SJCRH30 (cell line): ENCODE measurements around the gene CPED1. TPM values are rescaled to one million over a fixed set of nuclear protein-coding genes. Genes with fewer than 3 reads are reported as not detected.
A peak's percentile ranks its signal among the peaks of the same experiment; 100 is the strongest.

ENCODE experiments used
- DNase-seq, 2 experiments: peaks; one replicate each; pipeline ENCODE4 v3.0.0-alpha.2; 2015 to 2020
- H3K27ac ChIP-seq: fragments of 250-450 bp; sonication (Bioruptor Pico); 2 replicates; pipeline ENCODE4 v1.5.1; 2020; ENCODE audit warnings: mild to moderate bottlenecking, moderate library complexity
- H3K27me3 ChIP-seq: fragments of 250-450 bp; sonication (Bioruptor Pico); 2 replicates; pipeline ENCODE4 v1.5.1; 2020; ENCODE audit warnings: mild to moderate bottlenecking, moderate library complexity
- H3K36me3 ChIP-seq: fragments of 250-450 bp; sonication (Bioruptor Pico); 2 replicates; pipeline ENCODE4 v1.5.1; 2020; ENCODE audit warnings: mild to moderate bottlenecking, moderate library complexity
- H3K4me1 ChIP-seq: fragments of 250-450 bp; sonication (Bioruptor Pico); 2 replicates; pipeline ENCODE4 v1.5.1; 2020; ENCODE audit warnings: mild to moderate bottlenecking, moderate library complexity
- H3K4me3 ChIP-seq: fragments of 250-450 bp; sonication (Bioruptor Pico); 2 replicates; pipeline ENCODE4 v1.5.1; 2020; ENCODE audit warnings: mild to moderate bottlenecking, moderate library complexity
- H3K9me3 ChIP-seq: fragments of 250-450 bp; sonication (Bioruptor Pico); replicated peaks from 2 replicates; pipeline ENCODE4 v1.5.1; 2020; ENCODE audit warnings: mild to moderate bottlenecking, moderate library complexity
- total RNA-seq: library from RNA; depleted of rRNA; stranded (reverse); fragments of >200 nt; shearing (Covaris generic); gene quantifications from 2 replicates; pipeline ENCODE4 v1.2.3, GENCODE V29; 2014; rRNA removed

Gene CPED1
- 3.6 and 4.4 TPM in 2 replicates for total RNA-seq

DNA sequence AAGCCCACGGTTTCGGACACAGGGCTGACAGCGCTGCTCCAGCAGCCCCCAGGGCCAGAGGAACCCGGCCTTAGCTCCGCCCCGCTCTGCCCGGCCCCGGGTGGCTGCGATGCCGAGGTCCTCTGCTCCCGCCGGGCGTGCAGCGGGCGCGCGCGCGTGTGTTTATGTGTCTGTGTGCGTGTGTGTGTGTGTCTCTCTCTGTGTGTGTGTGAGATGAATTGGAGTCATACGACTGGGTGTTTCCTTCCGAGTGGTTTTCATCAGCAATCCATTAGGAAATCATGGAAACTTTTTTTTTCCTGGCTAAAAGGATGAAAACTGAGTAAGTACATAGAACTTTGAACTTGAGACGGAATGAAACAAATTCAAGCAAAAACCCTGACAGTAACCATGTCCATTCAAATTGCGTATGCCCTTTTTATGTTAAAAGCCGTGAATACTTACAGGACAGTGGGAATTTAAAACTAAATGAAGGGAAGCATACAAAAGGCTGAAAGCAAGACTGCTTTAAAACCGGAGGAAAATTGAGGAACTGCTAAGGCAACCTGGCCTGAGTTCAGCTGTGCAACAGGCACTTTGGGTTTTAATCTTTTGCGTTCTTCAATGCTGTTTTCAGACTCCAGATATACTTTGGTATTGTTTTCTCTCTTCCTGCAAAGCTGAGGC is at the start of gene CPED1:
Gene CPED1, plus strand, starts transcription at position 121 of the 666 bp plus-strand sequence. CDS start 911 bp downstream, outside the sequence.
- H3K36me3 ChIP-seq: no peaks in the 10 kb centered on the region
- peak within 1 kb of the TSS; percentile 2; the same call in 1 of the 2 replicates for H3K27ac ChIP-seq
- peak within 1 kb of the TSS; percentile 60 for H3K4me3 ChIP-seq
- H3K27me3 ChIP-seq: no peaks in the 10 kb centered on the region
- H3K4me1 ChIP-seq: 0 out of 2 replicates have a peak, but pooled peaks cover 8% of the 10 kb centered on the region
- DNase-seq: peak; percentile 76 to 82
- H3K9me3 ChIP-seq: no peaks in the 10 kb centered on the region

DNA sequence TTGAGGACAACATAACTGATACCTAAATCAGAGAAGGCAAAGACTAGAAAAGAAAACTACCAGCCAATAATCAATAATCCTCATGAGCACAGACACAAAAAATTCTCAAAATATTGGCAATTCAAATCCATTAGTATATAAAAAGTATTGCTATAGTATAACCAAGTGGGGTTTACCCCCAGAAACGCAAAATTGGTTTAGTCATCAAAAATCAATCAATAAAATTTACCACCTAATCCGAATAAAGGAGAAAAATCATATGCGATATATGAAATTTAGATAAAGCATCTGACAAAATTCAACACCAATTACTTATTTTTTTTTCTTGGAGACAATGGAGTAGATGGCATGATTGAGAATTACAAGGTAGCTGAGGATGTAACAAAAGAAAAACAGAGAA is 49.2 kb upstream of the CPED1 start:
- Histone ChIP-seq H3K36me3 (no peaks in the 10 kb centered on the region), H3K4me1 (no peaks in the 10 kb centered on the region; the same call in 1 of the 2 replicates), H3K27me3 (no peaks in the 10 kb centered on the region), H3K9me3 (no peaks in the 10 kb centered on the region), H3K27ac (no peak overlapping the region), H3K4me3 (no peak overlapping the region)
- DNase-seq: no peak

DNA sequence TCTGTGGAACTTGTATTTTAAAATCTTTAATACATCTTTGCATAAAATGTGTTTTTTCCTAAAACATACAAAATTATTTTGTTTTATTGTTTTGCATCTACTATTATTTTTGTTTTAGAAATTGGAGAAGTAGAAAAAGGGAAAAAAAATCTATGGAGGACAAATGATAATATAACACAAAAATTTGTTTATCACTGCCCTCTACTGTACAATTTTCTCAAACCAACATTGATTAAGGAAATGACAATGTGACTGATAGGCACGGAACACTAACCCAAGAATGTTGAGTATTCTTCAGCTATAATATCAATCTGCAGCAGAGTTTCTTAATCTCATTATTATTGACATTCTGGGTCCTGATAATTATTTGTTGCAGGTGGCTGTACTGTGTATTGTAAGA is 47.4 kb upstream of the CPED1 start:
- no peak overlapping the region for H3K27ac ChIP-seq
- H3K4me1 ChIP-seq: no peaks in the 10 kb centered on the region; the same call in 1 of the 2 replicates
- no peaks in the 10 kb centered on the region for H3K9me3 ChIP-seq
- no peak overlapping the region for H3K4me3 ChIP-seq
- H3K27me3 ChIP-seq: no peaks in the 10 kb centered on the region
- no peaks in the 10 kb centered on the region for H3K36me3 ChIP-seq
- peak in 1 of 2 experiments; percentile 64 for DNase-seq

DNA sequence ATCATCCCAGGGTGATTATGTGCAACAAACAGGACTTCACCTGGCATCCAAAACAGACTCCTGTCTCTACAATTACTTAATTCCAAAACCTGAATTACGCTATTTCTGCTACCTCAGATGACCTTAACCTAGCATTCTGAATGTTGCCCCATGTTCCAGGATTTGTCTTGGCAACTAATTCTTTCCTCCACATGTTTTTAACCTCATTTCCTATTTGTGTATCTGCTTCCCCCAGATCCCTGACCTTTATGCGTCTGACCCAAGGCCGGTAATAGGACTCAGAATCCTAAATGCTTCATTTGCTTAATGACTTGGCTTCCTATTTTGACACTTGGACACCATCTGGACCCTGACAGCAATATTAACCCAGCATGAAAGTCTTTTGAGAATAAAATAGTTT is 46.7 kb upstream of the CPED1 start:
- no peak overlapping the region for H3K4me3 ChIP-seq
- no peak for DNase-seq
- no peaks in the 10 kb centered on the region for H3K36me3 ChIP-seq
- H3K27me3 ChIP-seq: no peaks in the 10 kb centered on the region
- no peak overlapping the region for H3K27ac ChIP-seq
- no peaks in the 10 kb centered on the region for H3K9me3 ChIP-seq
- no peaks in the 10 kb centered on the region; the same call in 1 of the 2 replicates for H3K4me1 ChIP-seq

DNA sequence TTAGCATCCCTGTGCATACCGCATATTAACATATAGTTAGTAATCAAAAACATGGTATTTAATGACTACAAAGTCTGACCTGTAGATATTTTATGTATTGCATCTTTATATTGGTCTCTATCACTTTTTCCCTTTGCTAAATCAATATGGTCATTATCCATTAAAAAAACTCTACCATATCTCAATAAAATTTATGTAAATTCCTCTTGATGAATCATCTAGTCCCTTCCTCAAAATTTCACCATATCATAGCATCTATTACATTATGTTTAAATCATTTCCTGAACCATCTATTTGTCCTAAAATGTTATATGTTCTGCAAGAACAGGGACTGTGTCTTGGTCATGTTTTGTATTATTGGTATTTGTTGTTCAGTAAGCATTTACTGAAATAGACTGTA is 45.6 kb upstream of the CPED1 start:
- H3K4me1 ChIP-seq: no peaks in the 10 kb centered on the region; the same call in 1 of the 2 replicates
- H3K27ac ChIP-seq: no peak overlapping the region
- H3K4me3 ChIP-seq: no peak overlapping the region
- DNase-seq: no peak
- no peaks in the 10 kb centered on the region for H3K9me3 ChIP-seq
- no peaks in the 10 kb centered on the region for H3K36me3 ChIP-seq
- no peaks in the 10 kb centered on the region for H3K27me3 ChIP-seq

DNA sequence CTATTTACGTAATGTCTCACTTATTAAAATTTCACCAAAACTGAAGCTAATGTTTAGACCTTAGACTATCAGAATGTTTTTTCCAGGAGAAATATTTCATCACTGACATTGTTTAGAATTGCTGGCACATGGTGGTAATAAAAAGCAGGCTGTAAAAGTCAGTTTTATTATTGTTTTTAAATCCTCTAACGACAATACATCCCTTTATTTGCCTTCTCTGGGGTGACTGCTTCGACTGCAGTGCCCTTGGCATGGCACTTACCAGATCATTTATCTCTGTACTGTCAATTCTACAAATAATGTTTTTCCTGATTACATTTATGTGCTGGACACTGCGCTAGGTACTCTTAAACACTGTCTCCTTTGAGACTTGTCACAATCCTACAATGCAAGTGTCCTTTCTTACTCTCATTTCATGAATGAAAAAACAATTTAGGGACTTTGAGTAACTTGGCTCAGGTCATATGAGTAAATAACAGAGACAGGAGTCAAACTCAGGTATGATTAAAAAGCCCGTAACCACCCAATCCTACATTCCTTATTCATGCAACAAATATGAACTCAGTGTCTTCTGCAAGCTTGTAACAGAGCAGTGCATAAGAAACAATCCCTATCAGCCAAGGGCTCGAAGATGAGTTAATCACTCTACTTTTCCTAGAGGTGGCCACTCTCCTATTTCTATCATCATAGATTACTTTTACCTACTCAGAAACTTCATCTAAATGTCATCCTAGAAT is 43.5 kb upstream of the CPED1 start:
- H3K4me3 ChIP-seq: no peak overlapping the region
- no peaks in the 10 kb centered on the region for H3K27me3 ChIP-seq
- peaks cover 4% of the 10 kb centered on the region; the same call in 1 of the 2 replicates for H3K4me1 ChIP-seq
- no peaks in the 10 kb centered on the region for H3K36me3 ChIP-seq
- no peak for DNase-seq
- H3K27ac ChIP-seq: no peak overlapping the region
- H3K9me3 ChIP-seq: no peaks in the 10 kb centered on the region

DNA sequence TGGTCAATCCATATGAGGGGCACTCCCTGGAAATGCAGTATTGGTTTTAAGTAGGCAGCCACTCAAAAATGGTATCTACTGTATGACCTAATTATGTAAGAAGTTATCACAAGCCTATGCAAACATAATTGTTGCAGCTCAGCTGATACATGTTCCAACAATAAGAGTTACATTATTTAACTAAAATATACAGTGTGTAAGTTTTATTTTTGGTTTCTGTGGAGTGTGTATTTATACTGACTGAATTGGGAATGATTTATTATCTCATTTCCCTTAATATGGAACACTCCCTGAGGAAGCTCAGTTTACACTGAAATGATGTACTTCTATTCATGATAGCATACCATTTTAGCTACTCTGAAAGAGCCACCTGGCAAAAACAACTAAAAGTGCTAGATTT is 40.5 kb upstream of the CPED1 start:
- Histone ChIP-seq H3K9me3 (no peaks in the 10 kb centered on the region), H3K4me3 (no peak overlapping the region), H3K4me1 (peaks cover 4% of the 10 kb centered on the region), H3K27ac (no peak overlapping the region), H3K27me3 (no peaks in the 10 kb centered on the region), H3K36me3 (peaks cover 7% of the 10 kb centered on the region)
- no peak for DNase-seq

DNA sequence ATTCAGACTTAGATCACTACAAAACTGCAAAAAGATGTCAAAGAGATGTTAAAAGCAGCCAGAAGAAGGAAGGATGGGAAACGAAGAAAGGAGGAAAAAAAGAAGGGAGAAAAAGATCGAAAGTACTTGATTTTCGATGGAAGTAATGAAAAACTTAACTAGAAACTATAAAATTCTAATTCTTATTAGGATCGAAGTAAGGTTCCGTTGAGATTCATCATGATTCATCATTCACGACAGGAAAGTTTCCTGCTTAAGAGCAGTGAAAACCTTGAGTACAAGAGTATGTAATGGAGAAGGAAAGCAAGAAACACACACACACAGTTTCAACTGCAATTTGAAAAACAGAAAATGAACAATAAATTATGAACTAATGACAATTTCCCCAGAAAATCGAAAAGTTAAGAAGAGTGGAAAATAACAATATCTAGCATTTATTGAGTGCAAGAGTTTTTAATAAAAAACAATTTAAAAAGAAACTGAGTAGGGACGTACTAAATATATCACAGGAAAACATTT is 39.1 kb upstream of the CPED1 start:
- H3K4me3 ChIP-seq: peak overlapping the region; percentile 70

DNA sequence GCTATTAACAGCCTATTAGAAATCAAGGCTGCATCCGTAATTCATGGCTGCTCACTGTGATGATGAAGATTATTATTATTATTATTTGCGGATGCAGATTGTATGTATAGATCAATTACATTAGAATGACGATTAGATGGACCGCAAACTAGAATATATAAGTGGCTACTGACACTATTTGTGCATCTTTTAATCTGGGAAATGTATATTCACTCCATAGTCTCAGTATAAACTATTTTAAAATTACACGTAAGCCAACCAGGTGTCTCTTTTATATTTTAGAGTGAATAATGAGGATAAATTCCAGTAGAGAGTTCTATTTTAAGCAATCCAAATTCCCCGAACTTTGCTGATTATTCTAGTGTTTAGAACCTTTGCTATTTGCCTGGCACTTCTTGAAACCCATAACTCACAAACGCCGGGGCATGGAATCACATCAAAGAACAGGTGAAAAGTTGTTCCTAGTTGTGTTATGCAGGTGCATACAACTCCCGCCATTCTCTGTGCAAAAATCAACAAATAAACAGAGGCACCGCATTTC is 38.4 kb upstream of the CPED1 start:
- DNase-seq: peak in 1 of 2 experiments; percentile 15
- no peaks in the 10 kb centered on the region for H3K27me3 ChIP-seq
- H3K4me3 ChIP-seq: peak overlapping the region; percentile 70
- H3K9me3 ChIP-seq: no peaks in the 10 kb centered on the region
- H3K36me3 ChIP-seq: peaks cover 21% of the 10 kb centered on the region
- peak overlapping the region; percentile 97 for H3K27ac ChIP-seq
- peaks cover 4% of the 10 kb centered on the region for H3K4me1 ChIP-seq

More for the DNA sequence above, 39.1 kb upstream of the CPED1 start:
- H3K27ac ChIP-seq: no peak overlapping the region; the same call in 1 of the 2 replicates
- H3K4me1 ChIP-seq: peaks cover 4% of the 10 kb centered on the region
- H3K27me3 ChIP-seq: no peaks in the 10 kb centered on the region
- peaks cover 21% of the 10 kb centered on the region for H3K36me3 ChIP-seq
- no peaks in the 10 kb centered on the region for H3K9me3 ChIP-seq
- DNase-seq: no peak

DNA sequence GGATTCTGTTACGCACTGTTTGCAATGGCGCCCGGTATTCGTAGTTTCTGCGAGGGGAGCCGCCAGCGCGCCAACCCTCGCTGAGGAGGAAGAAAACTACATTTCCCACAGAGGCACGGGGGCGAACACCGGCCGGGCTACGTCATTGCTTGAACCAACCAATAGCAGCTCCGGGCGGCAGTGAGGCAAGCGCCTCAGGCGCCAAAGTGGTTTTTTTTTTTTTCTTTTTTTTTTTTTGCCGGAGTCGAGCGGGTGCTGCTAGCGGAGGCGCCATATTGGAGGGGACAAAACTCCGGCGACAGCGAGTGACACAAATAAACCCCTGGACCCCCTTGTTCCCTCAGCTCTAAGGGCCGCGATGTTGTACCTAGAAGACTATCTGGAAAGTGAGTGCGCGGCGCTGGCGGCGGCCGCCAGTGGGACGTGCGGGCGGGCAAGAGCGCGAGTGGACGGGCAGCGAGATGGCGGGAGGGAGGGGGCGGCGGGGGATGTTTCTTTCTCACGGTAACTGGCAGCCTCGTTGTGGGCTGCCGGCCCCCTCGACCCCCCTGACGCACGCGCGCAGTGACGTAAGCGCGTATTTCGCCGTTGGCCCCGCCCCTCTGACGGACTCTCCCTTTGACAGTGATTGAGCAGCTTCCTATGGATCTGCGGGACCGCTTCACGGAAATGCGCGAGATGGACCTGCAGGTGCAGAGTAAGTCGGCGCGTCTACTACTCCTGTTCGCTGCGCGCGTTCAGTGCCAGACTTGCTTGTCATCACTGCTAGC is 37.8 kb upstream of the CPED1 start, which contains the start of gene ING3:
Gene ING3, plus strand, starts transcription at position 239 of the 770 bp plus-strand sequence. Its CDS starts 120 bp downstream, at position 359.
- peaks cover 27% of the 10 kb centered on the region for H3K36me3 ChIP-seq
- H3K27me3 ChIP-seq: no peaks in the 10 kb centered on the region
- H3K27ac ChIP-seq: peak within 1 kb of the TSS; percentile 97
- no peaks in the 10 kb centered on the region for H3K9me3 ChIP-seq
- H3K4me3 ChIP-seq: peak within 1 kb of the TSS; percentile 70
- DNase-seq: peak; percentile 98 to 99
- peaks cover 4% of the 10 kb centered on the region for H3K4me1 ChIP-seq

DNA sequence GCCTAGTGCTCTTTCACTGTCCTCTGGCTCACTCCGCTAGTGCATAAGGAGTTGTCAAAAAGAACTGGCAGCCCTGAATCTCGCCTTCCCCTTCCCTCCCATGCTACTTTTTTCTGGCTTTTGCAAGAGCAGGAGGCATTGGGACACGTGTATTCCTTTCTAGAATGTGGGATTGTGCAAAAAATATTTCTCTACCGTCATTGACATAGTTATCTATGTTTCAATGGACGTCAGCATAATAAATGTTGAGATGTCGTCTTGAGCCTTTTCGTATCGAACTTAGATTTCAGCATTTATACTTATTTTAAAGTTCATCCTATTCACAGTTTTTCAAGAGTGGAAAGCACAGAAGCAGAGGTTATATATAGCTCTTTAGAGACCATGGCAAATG is 37.2 kb upstream of the CPED1 start:
- no peaks in the 10 kb centered on the region for H3K9me3 ChIP-seq
- H3K27me3 ChIP-seq: no peaks in the 10 kb centered on the region
- H3K36me3 ChIP-seq: peaks cover 33% of the 10 kb centered on the region
- peak overlapping the region; percentile 70 for H3K4me3 ChIP-seq
- no peak overlapping the region for H3K27ac ChIP-seq
- peaks cover 4% of the 10 kb centered on the region for H3K4me1 ChIP-seq
- no peak for DNase-seq

DNA sequence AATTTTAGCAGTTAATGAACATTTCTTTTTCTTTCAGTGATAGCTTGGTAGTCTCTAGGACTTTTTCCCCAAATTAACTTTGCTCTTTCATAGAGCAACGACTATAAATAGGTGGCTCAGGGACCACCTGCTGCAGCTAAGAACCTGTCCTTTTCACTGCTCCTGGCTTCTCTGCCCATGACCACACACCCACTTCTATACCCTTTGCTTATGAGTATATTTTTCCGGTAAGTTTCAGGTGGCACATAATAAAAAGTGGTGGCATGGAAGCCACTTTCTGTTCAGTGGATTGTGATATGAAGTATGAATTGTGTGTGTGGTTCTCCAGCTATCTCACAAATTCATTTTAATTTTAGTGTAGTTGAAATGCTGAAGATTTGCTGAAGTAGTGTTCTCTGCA is 36.7 kb upstream of the CPED1 start:
- Histone ChIP-seq H3K4me3 (peak overlapping the region; percentile 70), H3K27me3 (no peaks in the 10 kb centered on the region), H3K9me3 (no peaks in the 10 kb centered on the region), H3K36me3 (peaks cover 38% of the 10 kb centered on the region), H3K4me1 (peaks cover 4% of the 10 kb centered on the region), H3K27ac (no peak overlapping the region)
- DNase-seq: no peak

DNA sequence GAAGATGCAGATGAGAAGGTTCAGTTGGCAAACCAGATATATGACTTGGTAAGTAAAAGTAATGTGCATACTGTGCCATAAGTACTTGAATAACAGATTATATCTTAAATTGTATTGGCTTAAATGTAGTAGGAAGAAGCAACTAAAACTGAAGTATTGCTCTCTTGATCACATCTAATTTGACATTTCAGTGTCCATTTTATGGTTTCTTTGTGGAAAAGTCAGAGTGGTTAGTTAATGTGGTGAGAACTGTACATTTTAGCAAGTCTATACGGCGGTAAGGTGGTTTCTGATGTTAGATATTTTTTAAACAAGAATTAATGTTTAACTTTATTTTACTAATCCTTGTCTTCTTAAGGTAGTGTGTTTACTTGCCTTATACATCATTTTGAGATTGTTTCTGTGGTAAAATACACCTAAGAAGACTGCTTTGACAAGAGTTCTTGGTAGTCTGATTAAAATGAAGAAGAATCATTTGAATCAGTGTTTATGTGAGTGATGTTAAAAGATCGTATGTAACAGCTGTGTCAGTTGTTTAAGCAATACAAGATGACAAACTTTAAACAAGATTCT is 32.8 kb upstream of the CPED1 start:
- DNase-seq: no peak
- Histone ChIP-seq H3K27ac (no peak overlapping the region), H3K36me3 (peaks cover 56% of the 10 kb centered on the region), H3K27me3 (no peaks in the 10 kb centered on the region), H3K4me3 (no peak overlapping the region), H3K9me3 (no peaks in the 10 kb centered on the region), H3K4me1 (no peaks in the 10 kb centered on the region; the same call in 1 of the 2 replicates)

DNA sequence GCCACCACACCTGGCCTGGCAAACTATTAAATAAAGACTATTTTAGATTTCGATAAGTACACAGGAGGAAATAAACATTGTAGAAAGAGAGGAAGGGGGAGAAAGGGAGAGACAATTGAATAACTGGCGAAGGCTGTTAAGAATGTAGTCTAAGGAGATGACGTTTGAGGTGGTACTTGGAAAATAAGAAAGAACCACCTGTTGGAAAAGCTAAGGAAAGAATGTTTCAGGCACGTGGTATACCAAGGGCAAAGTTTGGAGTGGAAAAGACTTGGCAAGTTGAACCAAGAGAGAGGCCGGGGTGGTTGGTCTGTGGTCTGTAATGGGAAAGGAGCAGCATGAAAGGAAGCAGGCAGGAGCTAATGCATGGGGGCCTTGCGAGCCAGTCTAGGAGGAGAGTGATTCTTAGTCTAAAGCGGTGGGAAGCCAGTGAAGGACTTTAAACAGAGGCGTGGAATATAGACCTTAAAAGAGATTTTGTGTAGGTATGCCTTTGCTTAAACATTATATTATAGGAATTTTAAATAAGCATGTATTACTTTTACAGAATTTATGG is 28.5 kb upstream of the CPED1 start:
- no peak for DNase-seq
- Histone ChIP-seq H3K4me1 (no peaks in the 10 kb centered on the region), H3K27me3 (no peaks in the 10 kb centered on the region), H3K4me3 (no peak overlapping the region), H3K27ac (no peak overlapping the region), H3K9me3 (no peaks in the 10 kb centered on the region), H3K36me3 (peaks cover 35% of the 10 kb centered on the region)
